ENCODE measurements around the gene ZNF622.
"Not testable (repeated sequence)": the region's sequence is repeated elsewhere in the genome, so short reads cannot be mapped to it uniquely, and the experiment has no call there.

The ZNF622 gene

GRCh38 chr5:16477541-16477940, 11.9 kb upstream of the ZNF622 start:
- no peak for DNase-seq

- DNase-seq, result not testable (repeated sequence)
These were observed 10.8 kb upstream of the ZNF622 start for GRCh38 chr5:16476417-16476816.

- no peak for DNase-seq
These were observed 5.8 kb upstream of the ZNF622 start for GRCh38 chr5:16471387-16471786.

- DNase-seq, result no peak
These were observed 2.0 kb upstream of the ZNF622 start for GRCh38 chr5:16467363-16468219.

- no peak for DNase-seq
These were observed 696 bp downstream of the ZNF622 start for GRCh38 chr5:16464664-16465543.

GRCh38 chr5:16464231-16464630, 1.4 kb downstream of the ZNF622 start:
- DNase-seq, result no peak

GRCh38 chr5:16461782-16462181, 3.8 kb downstream of the ZNF622 start:
- no peak for DNase-seq

GRCh38 chr5:16461026-16461425, 4.6 kb downstream of the ZNF622 start:
- DNase-seq, result no peak

- no peak for DNase-seq
These were observed 6.1 kb downstream of the ZNF622 start for GRCh38 chr5:16459451-16459850.

GRCh38 chr5:16457853-16458252, 7.7 kb downstream of the ZNF622 start:
- DNase-seq, result no peak

GRCh38 chr5:16457451-16457850, 8.1 kb downstream of the ZNF622 start:
- no peak for DNase-seq

GRCh38 chr5:16456103-16456832, 9.3 kb downstream of the ZNF622 start:
- DNase-seq, result no peak

- no peak for DNase-seq
These were observed 9.9 kb downstream of the ZNF622 start for GRCh38 chr5:16455668-16456067.

GRCh38 chr5:16454686-16455085, 10.9 kb downstream of the ZNF622 start:
- no peak for DNase-seq

GRCh38 chr5:16453609-16454008, 12.0 kb downstream of the ZNF622 start:
- DNase-seq, result no peak

GRCh38 chr5:16450163-16450562, 15.4 kb downstream of the ZNF622 start:
- DNase-seq, result no peak

- no peak for DNase-seq
These were observed 18.6 kb downstream of the ZNF622 start for GRCh38 chr5:16446993-16447392.

GRCh38 chr5:16437977-16438376, 27.6 kb downstream of the ZNF622 start:
- DNase-seq, result no peak

GRCh38 chr5:16436065-16436682, 29.4 kb downstream of the ZNF622 start:
- DNase-seq, result not testable (repeated sequence)

- DNase-seq, result no peak
These were observed 34.1 kb downstream of the ZNF622 start for GRCh38 chr5:16431490-16431889.

GRCh38 chr5:16430349-16431089, 35.1 kb downstream of the ZNF622 start:
- DNase-seq, result no peak

- no peak for DNase-seq
These were observed 37.2 kb downstream of the ZNF622 start for GRCh38 chr5:16428359-16428758.

Data from activated effector memory CD4-positive, alpha-beta T cell treated with Interleukin-2 at 50 U/mL for 16 hours (primary cell).